OCI-LY7 (cell line): ENCODE measurements around the gene LRRFIP1. TPM values are rescaled to one million over a fixed set of nuclear protein-coding genes. Genes with fewer than 3 reads are reported as not detected.
"Not testable (repeated sequence)": the region's sequence is repeated elsewhere in the genome, so short reads cannot be mapped to it uniquely, and the experiment has no call there.

Experiments used
- BruUV-seq: library from RNA; stranded (reverse); fragments of 400-500 nt; replicated peaks from 2 replicates; lab custom pipeline; 2021; lab: Mats Ljungman, UMichigan
- CTCF ChIA-PET: fragments of 300-600 bp; sonication (Branson Sonifier 250); formaldehyde crosslinking; loops from one replicate; lab custom pipeline; 2022; ENCODE audit warnings: antibody characterized with exemption; ENCODE audit not compliant: unreplicated experiment; lab: Charles Lee
- POLR2A ChIA-PET: fragments of 300-600 bp; sonication (Branson Sonifier 250); formaldehyde crosslinking; loops from one replicate; lab custom pipeline; 2022; ENCODE audit warnings: antibody characterized with exemption; lab: Charles Lee
- DNase-seq: peaks from one replicate; pipeline ENCODE4 v3.0.0-alpha.2; 2015; ENCODE audit warnings: low spot score
- H2AFZ ChIP-seq: fragments of 200-600 bp; sonication (generic), shearing (Covaris generic); 2 replicates; pipeline ENCODE4 v1.6.1; 2014; ENCODE audit warnings: mild to moderate bottlenecking, antibody characterized with exemption, low read length, moderate library complexity
- H3K27ac ChIP-seq: fragments of 200-600 bp; sonication (generic); 2 replicates; pipeline ENCODE4 v1.5.1; 2014; ENCODE audit warnings: mixed run types, low read depth, mild to moderate bottlenecking, moderate library complexity, low read length, inconsistent platforms; ENCODE audit not compliant: poor library complexity, severe bottlenecking
- H3K36me3 ChIP-seq: fragments of 200-600 bp; sonication (generic); 2 replicates; pipeline ENCODE4 v1.6.1; 2014; ENCODE audit warnings: mild to moderate bottlenecking, antibody characterized with exemption, low read length, moderate library complexity, mixed read lengths; ENCODE audit not compliant: insufficient read depth
- H3K4me1 ChIP-seq: fragments of 200-600 bp; sonication (generic); 2 replicates; pipeline ENCODE4 v1.5.1; 2014; ENCODE audit warnings: mild to moderate bottlenecking, low read length; ENCODE audit not compliant: insufficient read depth, poor library complexity, severe bottlenecking
- H3K4me2 ChIP-seq: fragments of 200-600 bp; sonication (generic); 2 replicates; pipeline ENCODE4 v1.6.1; 2014; ENCODE audit warnings: mild to moderate bottlenecking, low read length
- H3K4me3 ChIP-seq: fragments of 200-600 bp; sonication (generic); 2 replicates; pipeline ENCODE4 v1.5.1; 2014; ENCODE audit warnings: mild to moderate bottlenecking, low read depth, low read length; ENCODE audit not compliant: poor library complexity, severe bottlenecking
- H3K79me2 ChIP-seq: fragments of 200-600 bp; sonication (generic); 2 replicates; pipeline ENCODE4 v1.6.1; 2016; ENCODE audit warnings: low read depth, mild to moderate bottlenecking, low read length, moderate library complexity, mixed read lengths; ENCODE audit not compliant: insufficient read depth
- H3K9me2 ChIP-seq: fragments of 200-600 bp; sonication (generic); 2 replicates; pipeline ENCODE4 v1.6.1; 2016; ENCODE audit warnings: mild to moderate bottlenecking, low read length, mixed read lengths; ENCODE audit not compliant: insufficient read depth
- H3K9me3 ChIP-seq: fragments of 200-600 bp; sonication (generic); 2 replicates; pipeline ENCODE4 v1.6.1; 2014; ENCODE audit warnings: mild to moderate bottlenecking, mixed run types, low read length, mixed read lengths
- H4K20me1 ChIP-seq: fragments of 200-600 bp; sonication (generic); 2 replicates; pipeline ENCODE4 v1.6.1; 2014; ENCODE audit warnings: mild to moderate bottlenecking, antibody characterized with exemption, low read length, moderate library complexity, mixed read lengths; ENCODE audit not compliant: insufficient read depth
- CTCF ChIP-seq: fragments of 200-600 bp; sonication (generic); conservative IDR thresholded peaks from 2 replicates; pipeline ENCODE4 v1.5.1; 2014; ENCODE audit warnings: mild to moderate bottlenecking, antibody characterized with exemption, low read length, moderate library complexity, mixed read lengths
- EZH2phosphoT487 ChIP-seq: fragments of 200-600 bp; sonication (generic); IDR thresholded peaks from 2 replicates; pipeline ENCODE4 v1.6.1; 2018; ENCODE audit warnings: low read depth, borderline replicate concordance, mild to moderate bottlenecking, mixed run types, antibody characterized with exemption, low read length, moderate library complexity, mixed read lengths
- intact Hi-C: fragments of 100-400 bp; cut with micrococcal nuclease; formaldehyde crosslinking; loops from one replicate; pipeline ENCODE4 v1.10.0; 2022; ENCODE audit not compliant: unreplicated experiment
- total RNA-seq, 2 experiments: library from RNA; depleted of rRNA in 1 of 2; stranded (reverse); fragments of >200 nt in 1 of 2; shearing (Covaris generic) in 1 of 2; gene quantifications; 2 replicates each; pipeline ENCODE4 v1.2.3, GENCODE V29; 2014 to 2022

LRRFIP1 gene
- total RNA-seq, 2 experiments from 2014 or later = 95.7 to 216 TPM

- no TSS peak for BruUV-seq
- H2AFZ ChIP-seq = peak overlapping the region; percentile 47; the same call in 1 of the 2 replicates
- H3K36me3 ChIP-seq = no peaks in the 10 kb centered on the region
- intact Hi-C loops = loop anchor here (10.0 kb wide), 1 partner anchor 512 kb away; no protein-coding TSS in a partner anchor
- no peaks in the 10 kb centered on the region for H3K9me3 ChIP-seq
- peaks cover 97% of the 10 kb centered on the region for H3K4me1 ChIP-seq
- no peaks in the 10 kb centered on the region for H3K79me2 ChIP-seq
- H3K4me3 ChIP-seq = peak overlapping the region; percentile 50
- peak overlapping the region; percentile 58 for H3K27ac ChIP-seq
- no peak for DNase-seq
- ChIA-PET CTCF (interaction anchor here (1.5 kb wide), 1 partner anchor 31 kb away, joined by 4 read pairs; no protein-coding TSS in a partner anchor), POLR2A (interaction anchor here (0.6 to 1.7 kb wide), 3 partner anchors 24 to 80 kb away, joined by 3 to 9 read pairs (median 5); no protein-coding TSS in a partner anchor)
- H3K4me2 ChIP-seq = peak overlapping the region; percentile 80
- TF ChIP-seq CTCF (no peak), EZH2phosphoT487 (no peak)
- no peaks in the 10 kb centered on the region for H3K9me2 ChIP-seq
- no peaks in the 10 kb centered on the region for H4K20me1 ChIP-seq
These were observed 39.2 kb downstream of the LRRFIP1 start for GRCh38 chr2:237666606-237667005.

GRCh38 chr2:237667050-237667576 is 39.7 kb downstream of the LRRFIP1 start:
- peak overlapping the region; percentile 80 for H3K4me2 ChIP-seq
- intact Hi-C loops = loop anchor here (10.0 kb wide), 1 partner anchor 512 kb away; no protein-coding TSS in a partner anchor
- ChIA-PET CTCF (interaction anchor here (1.5 kb wide), 1 partner anchor 30 kb away, joined by 4 read pairs; no protein-coding TSS in a partner anchor), POLR2A (interaction anchor here (0.6 to 12.5 kb wide), 2 partner anchors 25 to 80 kb away, joined by 5 to 290 read pairs; no protein-coding TSS in a partner anchor)
- not testable (repeated sequence) for H3K36me3 ChIP-seq, H4K20me1 ChIP-seq, H3K79me2 ChIP-seq, BruUV-seq, H3K9me2 ChIP-seq, DNase-seq, H3K4me3 ChIP-seq, H3K9me3 ChIP-seq, H2AFZ ChIP-seq
- H3K27ac ChIP-seq = peak overlapping the region; percentile 58
- H3K4me1 ChIP-seq = peaks cover 97% of the 10 kb centered on the region

- intact Hi-C loops = loop anchor here (10.0 kb wide), 1 partner anchor 513 kb away; no protein-coding TSS in a partner anchor
- H3K79me2 ChIP-seq = no peaks in the 10 kb centered on the region
- ChIA-PET CTCF (interaction anchor here (0.7 to 1.5 kb wide), 2 partner anchors 21 to 30 kb away, joined by 4 to 19 read pairs; no protein-coding TSS in a partner anchor), POLR2A (interaction anchor here (0.6 to 12.5 kb wide), 4 partner anchors 10 to 1331 kb away, joined by 3 to 290 read pairs (median 3); no protein-coding TSS in a partner anchor)
- BruUV-seq = no TSS peak
- H2AFZ ChIP-seq = 0 out of 2 replicates have a peak overlapping the region, but pooled peaks have one; percentile 1
- peak overlapping the region; percentile 97 for H3K27ac ChIP-seq
- H3K4me2 ChIP-seq = peak overlapping the region; percentile 93
- DNase-seq = no peak
- TF ChIP-seq CTCF = no peak
- H3K4me3 ChIP-seq = no peak overlapping the region
- no peaks in the 10 kb centered on the region for H3K9me2 ChIP-seq
- H3K36me3 ChIP-seq = no peaks in the 10 kb centered on the region
- H4K20me1 ChIP-seq = no peaks in the 10 kb centered on the region
- no peaks in the 10 kb centered on the region for H3K9me3 ChIP-seq
- peaks cover 97% of the 10 kb centered on the region for H3K4me1 ChIP-seq
These were observed 40.5 kb downstream of the LRRFIP1 start for GRCh38 chr2:237667893-237668292.
